T-helper 2 cell (primary cell): ENCODE results near the gene ZFYVE21.

ENCODE experiments used
- DNase-seq, 5 experiments: peaks; one replicate each; pipeline versions ENCODE4 v3.0.0 to v3.0.0-alpha.2; 2012 to 2022

ZFYVE21 gene

GRCh38 chr14:103706551-103707328 is 8.9 kb upstream of the ZFYVE21 start:
- no peak for DNase-seq

GRCh38 chr14:103707329-103708263 is 8.0 kb upstream of the ZFYVE21 start:
- no peak for DNase-seq

- no peak for DNase-seq
Observed at GRCh38 chr14:103708750-103709187, 6.8 kb upstream of the ZFYVE21 start.

- DNase-seq = no peak
Observed at GRCh38 chr14:103709814-103710213, 5.8 kb upstream of the ZFYVE21 start.

- no peak for DNase-seq
Observed at GRCh38 chr14:103710771-103711377, 4.7 kb upstream of the ZFYVE21 start.

GRCh38 chr14:103711516-103712431 is 3.8 kb upstream of the ZFYVE21 start:
- no peak for DNase-seq

GRCh38 chr14:103712633-103713247 is 2.9 kb upstream of the ZFYVE21 start:
- DNase-seq = no peak

GRCh38 chr14:103713304-103714062 is 2.1 kb upstream of the ZFYVE21 start:
- DNase-seq = peak in 1 of 5 experiments; percentile 30

GRCh38 chr14:103714063-103714724 is 1.4 kb upstream of the ZFYVE21 start:
- no peak for DNase-seq

- peak in 2 of 5 experiments; percentile 10 to 27 for DNase-seq
Observed at GRCh38 chr14:103716091-103716801, 636 bp downstream of the ZFYVE21 start.

- DNase-seq = no peak
Observed at GRCh38 chr14:103716899-103717411, 1.3 kb downstream of the ZFYVE21 start.

- no peak for DNase-seq
Observed at GRCh38 chr14:103718572-103718971, 3.0 kb downstream of the ZFYVE21 start.

- DNase-seq = no peak
Observed at GRCh38 chr14:103719751-103720150, 4.1 kb downstream of the ZFYVE21 start.

- DNase-seq = peak in 1 of 5 experiments; percentile 40
Observed at GRCh38 chr14:103721334-103722120, 5.9 kb downstream of the ZFYVE21 start.

GRCh38 chr14:103723748-103724081 is 8.1 kb downstream of the ZFYVE21 start:
- no peak for DNase-seq

- no peak for DNase-seq
Observed at GRCh38 chr14:103724116-103724515, 8.5 kb downstream of the ZFYVE21 start.

- no peak for DNase-seq
Observed at GRCh38 chr14:103725001-103725682, 9.5 kb downstream of the ZFYVE21 start.
